Measurements from ENCODE around the gene PRR14L. TPM values are rescaled to one million over a fixed set of nuclear protein-coding genes. Genes with fewer than 3 reads are reported as not detected.

PRR14L gene
- total and polyA plus RNA-seq, 2 of the 13 experiments (the other 11 are each of a cell fraction or from before 2014, with no cell fraction given) = 6.6 to 16.5 TPM

GRCh38 chr22:31728857-31729256 lies 21.1 kb downstream of the PRR14L start:
- no peak overlapping the region for H3K4me2 ChIP-seq (ENCODE audit: low read depth, low read length)
- no peak for DNase-seq (ENCODE audit: low spot score)
- BruUV-seq (replicated peaks) = no TSS peak
- H3K27ac ChIP-seq (ENCODE audit: extremely low read length, insufficient read depth, low read length) = no peak overlapping the region
- intact Hi-C loops (cut with micrococcal nuclease; ENCODE audit: unreplicated experiment) (no loop called here), in situ Hi-C loops (cut with HindIII; ENCODE audit: extremely low pct_ligation_motif_present, low pct_unique_long_range_greater_than_20kb) (no loop called here)
- ATAC-seq = no peak
- peaks cover 11% of the 10 kb centered on the region for H3K79me2 ChIP-seq (ENCODE audit: insufficient read depth, low read length)
- peaks cover 2 to 16% of the 10 kb centered on the region in 2 experiments; a peak in 2 of 5 replicates for H3K36me3 ChIP-seq (replicated peaks in 1 of 2; ENCODE audit: control insufficient read depth in 1 of 2, insufficient read depth in 2 of 2, low read length in 2 of 2)
- no peak overlapping the region for H2AFZ ChIP-seq (ENCODE audit: low read length)
- peaks cover 15% of the 10 kb centered on the region for H4K20me1 ChIP-seq (ENCODE audit: insufficient read depth, low read length)
- TF ChIP-seq ZNF280D (CRISPR knock-in tag; IDR thresholded peaks at IDR 0.05) (no peak), NCOA2 (CRISPR knock-in tag; IDR thresholded peaks at IDR 0.05) (no peak), HBP1 (CRISPR knock-in tag; IDR thresholded peaks at IDR 0.05; ENCODE audit: low read depth) (no peak)
- ChIA-PET POLR2A (no interaction called here), CTCF (ENCODE audit: low intra/inter-chr PET ratio, low total read pairs) (no interaction called here)
- no peak for FAIRE-seq
- H3K4me3 ChIP-seq (replicated peaks in 1 of 3; ENCODE audit: insufficient read depth in 1 of 3, low read depth in 2 of 3, low read length in 3 of 3) = no peak overlapping the region
- 97% methylated on average over 4 of the region's 4 CpGs for WGBS (ENCODE audit: low lambda C conversion rate)
- no peak overlapping the region for H3K9ac ChIP-seq (ENCODE audit: insufficient read depth, low read depth, low read length)
- no peaks in the 10 kb centered on the region for H3K9me3 ChIP-seq (ENCODE audit: low read length)
- peaks cover 43% of the 10 kb centered on the region for H3K4me1 ChIP-seq (ENCODE audit: insufficient read depth, low read length)
- no peaks in the 10 kb centered on the region for H3K27me3 ChIP-seq (ENCODE audit: control insufficient read depth in 1 of 2, insufficient read depth in 2 of 2, low read length in 2 of 2)

- Histone ChIP-seq H3K4me2 (ENCODE audit: low read depth, low read length) (no peak overlapping the region), H3K27me3 (ENCODE audit: control insufficient read depth in 1 of 2, insufficient read depth in 2 of 2, low read length in 2 of 2) (no peaks in the 10 kb centered on the region), H3K27ac (ENCODE audit: extremely low read length, insufficient read depth, low read length) (no peak overlapping the region), H3K4me3 (replicated peaks in 1 of 3; ENCODE audit: insufficient read depth in 1 of 3, low read depth in 2 of 3, low read length in 3 of 3) (no peak overlapping the region), H4K20me1 (ENCODE audit: insufficient read depth, low read length) (peaks cover 8% of the 10 kb centered on the region), H2AFZ (ENCODE audit: low read length) (no peak overlapping the region), H3K9ac (ENCODE audit: insufficient read depth, low read depth, low read length) (no peak overlapping the region), H3K79me2 (ENCODE audit: insufficient read depth, low read length) (peaks cover 7% of the 10 kb centered on the region), H3K4me1 (ENCODE audit: insufficient read depth, low read length) (peaks cover 21% of the 10 kb centered on the region), H3K9me3 (ENCODE audit: low read length) (no peaks in the 10 kb centered on the region), H3K36me3 (replicated peaks in 1 of 2; ENCODE audit: control insufficient read depth in 1 of 2, insufficient read depth in 2 of 2, low read length in 2 of 2) (peaks cover 6 to 30% of the 10 kb centered on the region in 2 experiments)
- BruUV-seq (replicated peaks) = no TSS peak
- no peak for ATAC-seq
- CTCF ChIA-PET (ENCODE audit: low intra/inter-chr PET ratio, low total read pairs) = no interaction called here
- FAIRE-seq = no peak
- DNase-seq (ENCODE audit: low spot score) = no peak
- intact Hi-C loops (cut with micrococcal nuclease; ENCODE audit: unreplicated experiment) = no loop called here
- WGBS (ENCODE audit: low lambda C conversion rate) = 86% methylated on average over 3 of the region's 3 CpGs
- in situ Hi-C loops (cut with HindIII; ENCODE audit: extremely low pct_ligation_motif_present, low pct_unique_long_range_greater_than_20kb) = no loop called here
- POLR2A ChIA-PET = no interaction called here
- TF ChIP-seq TOPORS (CRISPR knock-in tag; IDR thresholded peaks at IDR 0.05) = no peak
- no peak for TF ChIP-seq STAT6 (CRISPR knock-in tag; IDR thresholded peaks at IDR 0.05; ENCODE audit: borderline replicate concordance)
- no peak for TF ChIP-seq ZEB1 (IDR thresholded peaks at IDR 0.05; ENCODE audit: insufficient replicate concordance, low read depth)
- no peak for TF ChIP-seq ZNF274 (CRISPR knock-in tag; IDR thresholded peaks at IDR 0.05)
- TF ChIP-seq ZNF615 (CRISPR knock-in tag; IDR thresholded peaks at IDR 0.05; ENCODE audit: borderline replicate concordance) = no peak
- TF ChIP-seq CENPBD1 (CRISPR knock-in tag; IDR thresholded peaks at IDR 0.05; ENCODE audit: borderline replicate concordance, low read depth) = no peak
- TF ChIP-seq SOX13 (IDR thresholded peaks at IDR 0.05) = no peak
- TF ChIP-seq SOX13 (CRISPR knock-in tag; conservative IDR thresholded peaks at IDR 0.05 in 1 of 2, IDR thresholded peaks at IDR 0.05 in 1 of 2) = no peak
Measured at GRCh38 chr22:31726692-31727091, 23.2 kb downstream of the PRR14L start.

Measured in HepG2 (cell line).